Measurements from ENCODE around the gene ZNF281. TPM values are rescaled to one million over a fixed set of nuclear protein-coding genes. Genes with fewer than 3 reads are reported as not detected.
"Not testable (repeated sequence)": the region's sequence is repeated elsewhere in the genome, so short reads cannot be mapped to it uniquely, and the experiment has no call there.

ZNF281 gene
- total RNA-seq, 1 experiment from 2014 or later: 31.3 TPM

DNA sequence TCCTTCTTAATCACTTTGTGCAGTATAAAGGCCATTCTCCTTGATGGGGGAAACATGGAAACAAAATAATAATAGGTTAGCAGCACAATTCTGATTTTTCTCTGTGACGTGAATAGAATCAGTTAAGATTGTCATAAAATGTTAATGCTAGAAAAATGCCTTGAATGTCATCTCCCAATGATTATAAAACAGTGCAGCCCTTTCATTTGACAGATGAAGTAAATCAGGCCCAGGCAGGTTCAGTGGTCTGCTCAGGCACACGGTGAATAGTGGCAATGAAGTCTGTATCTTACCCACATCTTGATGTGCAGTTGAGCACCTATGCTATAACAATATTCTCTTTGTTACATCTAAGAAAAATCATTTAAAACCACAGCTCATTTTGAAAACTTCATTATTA, 32.2 kb upstream of the ZNF281 start:
- no TSS peak for BruUV-seq (replicated peaks)
- no peaks in the 10 kb centered on the region for H3K27me3 Mint-ChIP-seq (ENCODE audit: insufficient read depth, unreplicated experiment)
- H3K4me3 Mint-ChIP-seq (ENCODE audit: unreplicated experiment): no peak overlapping the region
- Histone ChIP-seq H3K4me3 (ENCODE audit: low read depth, low read length) (no peak overlapping the region), H3K4me1 (no peaks in the 10 kb centered on the region), H3K27me3 (replicated peaks; ENCODE audit: control insufficient read depth, insufficient read depth, low read length) (no peaks in the 10 kb centered on the region), H3K36me3 (ENCODE audit: control insufficient read depth, insufficient read depth, low read length) (no peaks in the 10 kb centered on the region), H3K9me3 (no peaks in the 10 kb centered on the region)
- H3K4me1 Mint-ChIP-seq (ENCODE audit: low read depth, unreplicated experiment): no peaks in the 10 kb centered on the region
- ChIA-PET POLR2A (no interaction called here), CTCF (no interaction called here)
- no peaks in the 10 kb centered on the region for H3K36me3 Mint-ChIP-seq (ENCODE audit: insufficient read depth, unreplicated experiment)
- no peak for DNase-seq
- no peak overlapping the region for H3K27ac Mint-ChIP-seq (ENCODE audit: unreplicated experiment)
- intact Hi-C loops (cut with micrococcal nuclease; ENCODE audit: unreplicated experiment): no loop called here
- TF ChIP-seq, protein P1, sequence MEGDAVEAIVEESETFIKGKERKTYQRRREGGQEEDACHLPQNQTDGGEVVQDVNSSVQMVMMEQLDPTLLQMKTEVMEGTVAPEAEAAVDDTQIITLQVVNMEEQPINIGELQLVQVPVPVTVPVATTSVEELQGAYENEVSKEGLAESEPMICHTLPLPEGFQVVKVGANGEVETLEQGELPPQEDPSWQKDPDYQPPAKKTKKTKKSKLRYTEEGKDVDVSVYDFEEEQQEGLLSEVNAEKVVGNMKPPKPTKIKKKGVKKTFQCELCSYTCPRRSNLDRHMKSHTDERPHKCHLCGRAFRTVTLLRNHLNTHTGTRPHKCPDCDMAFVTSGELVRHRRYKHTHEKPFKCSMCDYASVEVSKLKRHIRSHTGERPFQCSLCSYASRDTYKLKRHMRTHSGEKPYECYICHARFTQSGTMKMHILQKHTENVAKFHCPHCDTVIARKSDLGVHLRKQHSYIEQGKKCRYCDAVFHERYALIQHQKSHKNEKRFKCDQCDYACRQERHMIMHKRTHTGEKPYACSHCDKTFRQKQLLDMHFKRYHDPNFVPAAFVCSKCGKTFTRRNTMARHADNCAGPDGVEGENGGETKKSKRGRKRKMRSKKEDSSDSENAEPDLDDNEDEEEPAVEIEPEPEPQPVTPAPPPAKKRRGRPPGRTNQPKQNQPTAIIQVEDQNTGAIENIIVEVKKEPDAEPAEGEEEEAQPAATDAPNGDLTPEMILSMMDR (IDR thresholded peaks at IDR 0.05; ENCODE audit: insufficient read depth in 1 of 2, low read depth in 1 of 2, low read length in 1 of 2, severe bottlenecking in 1 of 2, unreplicated experiment in 1 of 2): no peak
- no peaks in the 10 kb centered on the region for H3K9me3 Mint-ChIP-seq (ENCODE audit: unreplicated experiment)

DNA sequence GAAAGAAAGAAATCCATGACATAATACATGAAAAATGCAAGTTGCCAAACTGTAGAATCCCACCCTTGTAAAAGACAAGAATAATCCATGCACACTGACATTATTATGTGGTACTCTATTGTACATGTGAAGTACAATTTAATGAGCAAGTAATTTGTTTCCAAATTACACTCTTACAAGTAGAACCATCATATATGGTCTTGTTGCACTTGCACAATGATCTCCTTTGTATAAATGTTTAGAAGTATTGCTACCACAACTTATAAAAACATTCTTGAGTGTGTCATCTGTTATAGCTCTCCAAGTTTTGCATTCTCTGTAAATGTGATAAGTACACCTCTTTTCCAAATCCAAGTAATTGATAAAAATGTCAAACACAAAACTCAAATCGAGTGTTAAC, 29.1 kb upstream of the ZNF281 start:
- Histone ChIP-seq H3K27me3 (replicated peaks; ENCODE audit: control insufficient read depth, insufficient read depth, low read length) (no peaks in the 10 kb centered on the region), H3K36me3 (ENCODE audit: control insufficient read depth, insufficient read depth, low read length) (no peaks in the 10 kb centered on the region), H3K4me1 (no peaks in the 10 kb centered on the region), H3K4me3 (ENCODE audit: low read depth, low read length) (no peak overlapping the region), H3K9me3 (no peaks in the 10 kb centered on the region)
- no peak overlapping the region for H3K4me3 Mint-ChIP-seq (ENCODE audit: unreplicated experiment)
- no peaks in the 10 kb centered on the region for H3K9me3 Mint-ChIP-seq (ENCODE audit: unreplicated experiment)
- H3K27me3 Mint-ChIP-seq (ENCODE audit: insufficient read depth, unreplicated experiment): no peaks in the 10 kb centered on the region
- POLR2A ChIA-PET: no interaction called here
- TF ChIP-seq, protein P1 (IDR thresholded peaks at IDR 0.05; ENCODE audit: insufficient read depth in 1 of 2, low read depth in 1 of 2, low read length in 1 of 2, severe bottlenecking in 1 of 2, unreplicated experiment in 1 of 2): no peak
- H3K36me3 Mint-ChIP-seq (ENCODE audit: insufficient read depth, unreplicated experiment): no peaks in the 10 kb centered on the region
- CTCF ChIA-PET: no interaction called here
- DNase-seq: no peak
- H3K27ac Mint-ChIP-seq (ENCODE audit: unreplicated experiment): no peak overlapping the region
- intact Hi-C loops (cut with micrococcal nuclease; ENCODE audit: unreplicated experiment): no loop called here
- no peaks in the 10 kb centered on the region for H3K4me1 Mint-ChIP-seq (ENCODE audit: low read depth, unreplicated experiment)
- BruUV-seq (replicated peaks): no TSS peak

DNA sequence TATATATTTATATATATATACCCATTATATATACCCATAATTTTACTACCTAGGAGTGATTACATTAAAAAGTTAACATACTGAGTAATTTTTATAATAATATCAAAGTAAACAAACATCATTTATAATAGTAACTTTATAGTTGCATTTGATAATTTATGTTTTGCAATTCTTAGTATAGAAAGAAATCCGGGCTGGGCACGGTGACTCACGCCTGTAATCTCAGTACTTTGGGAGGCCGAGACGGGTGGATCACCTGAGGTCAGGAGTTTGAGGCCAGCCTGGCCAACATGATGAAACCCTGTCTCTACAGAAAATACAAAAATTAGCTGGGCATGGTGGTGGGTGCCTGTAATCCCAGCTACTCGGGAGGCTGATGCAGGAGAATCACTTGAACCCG, 28.6 kb upstream of the ZNF281 start:
- H3K4me1 ChIP-seq; H3K4me3 Mint-ChIP-seq (ENCODE audit: unreplicated experiment); H3K4me1 Mint-ChIP-seq (ENCODE audit: low read depth, unreplicated experiment); H3K27ac Mint-ChIP-seq (ENCODE audit: unreplicated experiment); H3K36me3 Mint-ChIP-seq (ENCODE audit: insufficient read depth, unreplicated experiment); H3K4me3 ChIP-seq (ENCODE audit: low read depth, low read length); H3K9me3 Mint-ChIP-seq (ENCODE audit: unreplicated experiment); BruUV-seq (replicated peaks); intact Hi-C loops (cut with micrococcal nuclease; ENCODE audit: unreplicated experiment); DNase-seq; H3K27me3 Mint-ChIP-seq (ENCODE audit: insufficient read depth, unreplicated experiment); H3K27me3 ChIP-seq (replicated peaks; ENCODE audit: control insufficient read depth, insufficient read depth, low read length); CTCF ChIA-PET; H3K9me3 ChIP-seq; H3K36me3 ChIP-seq (ENCODE audit: control insufficient read depth, insufficient read depth, low read length): not testable (repeated sequence)
- POLR2A ChIA-PET: interaction anchor here (0.6 kb wide), 1 partner anchor 43 kb away, joined by 6 read pairs; no protein-coding TSS in a partner anchor
